DMS153 treated with DMSO at 0.1 percent for 48 hours (cell line): ENCODE data around the gene TMEM235.
"Not testable (repeated sequence)": the region's sequence is repeated elsewhere in the genome, so short reads cannot be mapped to it uniquely, and the experiment has no call there.

Experiments
- DNase-seq: peaks from one replicate; lab custom pipeline; 2025; ENCODE audit not compliant: unreplicated experiment; lab: John Stamatoyannopoulos, UW

TMEM235 gene

DNA sequence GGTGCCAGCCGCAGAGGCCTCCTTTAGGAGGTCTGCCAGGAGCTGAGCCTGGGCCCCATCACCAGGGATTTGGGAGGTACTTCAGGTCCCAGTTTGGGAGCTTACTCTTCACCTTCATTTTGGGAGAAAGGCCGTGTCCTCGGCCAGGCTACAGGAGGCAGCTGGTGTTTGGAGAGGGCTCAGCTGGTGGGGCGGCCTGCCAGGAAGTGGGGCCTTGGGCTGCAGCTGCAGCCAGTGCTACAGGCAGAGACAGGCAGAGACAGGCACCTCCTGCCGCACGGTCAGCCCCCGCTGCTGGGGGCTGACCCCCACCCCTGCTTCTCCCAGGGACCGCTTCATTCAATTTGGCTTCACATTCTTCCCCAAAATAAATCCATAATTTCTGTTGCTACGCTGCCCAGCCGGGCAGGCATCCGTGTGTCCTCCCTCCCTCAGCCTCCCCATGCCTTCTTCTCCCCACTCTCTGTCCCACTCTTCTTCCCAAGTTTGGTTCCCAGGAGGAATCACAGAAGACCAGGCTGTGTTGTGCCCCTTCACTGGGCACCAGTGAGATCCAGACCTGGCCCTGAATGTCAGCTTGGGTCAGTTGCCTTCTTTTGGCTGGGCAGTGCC is 6.1 kb downstream of the TMEM235 start:
- DNase-seq = no peak

DNA sequence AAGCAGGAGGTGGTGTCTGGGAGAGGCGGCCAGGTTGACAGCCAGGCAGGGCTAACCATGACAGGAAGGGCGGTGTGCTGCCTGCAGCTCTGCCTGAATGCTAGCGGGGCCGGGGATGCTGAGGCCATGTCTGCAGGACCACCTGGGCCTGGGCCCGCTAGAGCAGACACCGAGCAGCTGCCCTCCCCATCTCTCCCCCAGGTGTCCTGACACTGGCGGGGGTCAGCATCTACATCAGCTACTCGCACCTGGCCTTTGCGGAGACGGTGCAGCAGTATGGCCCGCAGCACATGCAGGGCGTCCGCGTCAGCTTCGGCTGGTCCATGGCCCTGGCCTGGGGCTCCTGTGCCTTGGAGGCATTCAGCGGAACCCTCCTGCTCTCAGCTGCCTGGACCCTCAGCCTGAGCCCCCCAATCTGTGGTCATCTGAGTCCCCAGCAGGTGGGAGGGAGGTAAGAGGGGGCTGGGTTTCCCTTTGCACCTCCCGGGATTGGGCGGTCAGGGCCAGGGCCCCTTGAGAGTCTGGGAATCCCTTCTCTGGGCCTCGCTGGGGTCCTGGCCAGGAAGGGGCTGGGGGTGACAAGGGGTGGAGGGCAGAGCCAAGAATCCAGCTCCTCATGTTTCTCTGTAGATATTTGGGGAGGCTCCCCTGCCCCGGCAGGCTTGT is 7.5 kb downstream of the TMEM235 start:
- DNase-seq = no peak

DNA sequence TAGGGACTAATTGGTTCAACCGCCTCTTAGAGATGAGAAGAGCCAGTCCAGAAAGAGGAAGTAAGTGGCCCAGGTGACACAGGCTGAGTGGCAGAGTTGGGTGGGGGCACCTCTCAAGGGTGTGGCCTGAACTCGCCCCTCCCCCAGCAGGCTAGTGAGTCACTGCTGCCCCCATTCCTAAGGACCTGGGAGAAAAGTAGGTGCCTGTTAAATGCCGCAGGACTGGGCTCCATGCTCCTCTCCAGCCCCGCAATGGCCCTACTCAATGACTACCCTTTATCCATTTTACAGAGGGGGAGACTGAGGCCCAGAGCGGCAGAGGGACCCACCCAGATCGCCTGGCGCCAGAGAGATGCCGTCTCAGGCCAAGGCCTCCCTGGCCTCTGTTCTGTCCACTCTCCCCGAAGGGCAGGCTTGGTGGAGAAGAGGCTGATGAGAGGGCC is 8.1 kb downstream of the TMEM235 start:
- DNase-seq = no peak

DNA sequence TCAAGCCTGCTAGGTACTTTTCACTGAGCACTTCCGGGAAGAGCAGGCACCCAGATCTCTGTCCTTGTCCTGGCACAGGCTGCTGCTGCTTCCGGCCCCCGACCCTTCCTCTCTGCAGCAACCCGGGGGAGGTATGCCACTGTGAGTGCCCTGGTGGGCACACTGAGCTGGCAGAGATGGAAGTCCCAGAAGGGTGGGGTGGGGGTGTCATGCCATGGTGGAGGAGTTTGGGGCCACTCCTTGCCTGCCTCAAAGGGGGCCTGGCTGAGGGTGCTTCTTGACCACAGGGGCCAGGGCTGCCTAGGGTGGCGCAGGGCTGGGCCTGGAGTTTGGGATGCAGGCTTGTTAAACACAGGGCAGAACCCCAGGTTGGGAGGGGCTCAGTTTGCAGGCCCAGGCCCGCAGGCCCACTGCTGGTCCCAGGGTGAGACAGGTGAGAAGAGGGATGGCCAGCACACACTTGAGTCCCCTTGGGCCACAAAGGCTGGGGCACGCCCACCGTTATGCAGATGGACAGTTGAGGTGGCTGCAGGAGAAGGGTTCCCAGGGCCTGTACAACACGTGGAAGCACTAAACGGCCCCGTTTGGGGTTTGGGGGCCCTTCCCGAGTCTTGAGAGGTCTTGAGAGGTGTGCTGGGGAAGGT is 8.7 kb downstream of the TMEM235 start:
- no peak for DNase-seq

DNA sequence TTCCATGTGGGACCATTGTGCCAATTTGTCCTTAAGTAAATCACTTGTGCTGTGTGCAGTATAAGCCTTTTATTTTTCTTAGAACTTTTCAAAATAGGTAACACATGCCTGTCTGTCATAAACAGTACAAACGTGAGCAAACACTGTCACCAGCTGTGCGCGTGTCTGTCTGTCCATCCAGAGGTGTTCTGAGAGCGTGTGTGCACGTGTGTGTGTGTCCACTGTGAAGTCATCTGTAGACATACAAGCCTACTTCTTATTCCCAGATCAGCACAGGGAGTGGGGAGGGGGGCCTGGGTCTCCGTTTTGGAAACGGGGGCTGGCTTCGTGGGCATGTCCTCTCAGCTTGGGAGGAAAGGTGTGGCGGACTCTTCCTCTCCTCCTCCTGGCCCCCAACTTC is 9.4 kb downstream of the TMEM235 start:
- no peak for DNase-seq

DNA sequence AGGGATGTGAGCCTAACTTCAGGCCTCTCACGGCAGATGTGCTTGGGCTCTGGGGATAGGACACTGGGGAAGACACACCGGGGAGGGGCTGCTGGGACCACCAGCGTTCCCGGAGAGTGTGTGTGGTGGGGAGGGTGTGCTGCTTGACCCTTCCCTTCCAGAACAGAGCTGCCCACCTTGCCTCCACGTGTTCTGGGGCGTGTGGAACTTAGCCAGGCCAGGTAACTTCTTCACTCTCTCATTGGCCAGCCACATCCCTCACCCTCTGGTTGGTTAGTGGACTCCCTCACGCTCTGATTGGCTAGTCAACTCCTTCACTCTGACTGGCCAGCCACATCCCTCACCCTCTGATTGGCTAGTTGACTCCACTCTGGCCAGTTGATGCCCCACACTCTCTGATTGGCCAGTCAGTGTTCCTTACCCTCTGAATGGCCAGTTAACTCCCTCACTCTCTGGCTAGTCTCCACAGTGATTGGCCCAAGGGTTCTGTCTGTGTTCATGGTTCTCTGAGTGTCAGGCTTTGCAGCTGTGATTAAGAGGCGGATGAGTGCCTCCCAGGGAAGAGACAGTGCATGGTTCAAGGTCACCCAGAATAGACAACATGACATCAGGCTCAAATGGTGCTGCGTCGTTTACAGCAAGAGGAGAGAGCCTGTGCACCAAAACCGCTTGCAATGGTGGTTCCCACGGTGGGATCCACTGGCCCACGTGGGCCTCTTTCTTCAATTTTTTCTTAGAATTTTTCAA is 10.0 kb downstream of the TMEM235 start:
- DNase-seq = no peak

DNA sequence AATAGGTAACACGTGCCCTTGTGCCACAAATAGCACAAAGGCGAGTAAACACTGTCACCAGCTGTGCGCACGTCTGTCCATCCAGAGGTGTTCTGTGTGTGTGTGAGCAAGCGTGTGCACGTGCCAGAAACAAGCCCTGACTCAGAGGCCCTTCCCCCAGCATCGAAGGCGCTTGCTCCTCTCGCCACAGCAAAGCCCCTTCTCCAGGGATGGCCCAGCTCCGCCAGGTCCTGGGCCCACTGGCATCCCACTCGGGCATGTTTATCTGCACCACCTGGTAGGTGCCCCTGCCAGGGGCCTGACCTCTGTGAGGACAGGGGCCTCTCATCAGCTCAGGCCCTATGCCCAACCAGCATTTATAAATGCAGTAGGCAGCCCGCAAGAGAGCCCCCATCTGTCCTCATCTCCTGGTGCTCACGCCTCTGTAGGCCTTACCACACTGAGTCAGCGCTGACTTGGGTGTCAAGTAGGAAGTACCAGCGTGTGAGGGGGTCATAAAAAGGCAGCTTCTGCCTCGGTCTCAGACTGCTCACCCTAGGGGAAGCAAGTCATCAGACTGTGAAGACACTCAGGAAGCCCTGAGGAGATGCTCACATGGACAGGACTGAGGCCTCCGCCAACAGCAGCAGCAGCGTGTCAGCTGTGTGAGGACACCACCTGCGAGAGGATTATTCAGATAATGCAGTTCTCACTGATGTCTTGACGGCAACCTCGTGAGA is 10.8 kb downstream of the TMEM235 start:
- DNase-seq = no peak

DNA sequence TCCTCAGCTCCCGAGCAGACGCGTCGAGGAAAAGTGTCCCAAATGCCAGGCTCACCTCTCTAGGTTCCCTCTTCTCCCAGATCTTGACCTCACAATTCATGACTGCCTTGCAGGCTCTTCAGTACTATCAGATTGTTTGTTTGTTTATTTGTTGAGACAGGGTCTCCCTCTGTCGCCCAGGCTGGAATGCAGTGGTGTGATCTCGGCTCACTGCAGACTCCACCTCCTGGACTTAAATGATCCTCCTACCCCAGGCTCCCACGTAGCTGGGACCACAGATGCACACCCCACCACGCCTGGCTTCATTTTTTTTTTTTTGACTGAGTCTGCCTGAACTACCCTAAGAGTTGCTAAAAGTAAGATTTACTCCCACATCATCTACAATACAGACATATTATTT is 15.9 kb downstream of the TMEM235 start:
- no peak for DNase-seq

DNA sequence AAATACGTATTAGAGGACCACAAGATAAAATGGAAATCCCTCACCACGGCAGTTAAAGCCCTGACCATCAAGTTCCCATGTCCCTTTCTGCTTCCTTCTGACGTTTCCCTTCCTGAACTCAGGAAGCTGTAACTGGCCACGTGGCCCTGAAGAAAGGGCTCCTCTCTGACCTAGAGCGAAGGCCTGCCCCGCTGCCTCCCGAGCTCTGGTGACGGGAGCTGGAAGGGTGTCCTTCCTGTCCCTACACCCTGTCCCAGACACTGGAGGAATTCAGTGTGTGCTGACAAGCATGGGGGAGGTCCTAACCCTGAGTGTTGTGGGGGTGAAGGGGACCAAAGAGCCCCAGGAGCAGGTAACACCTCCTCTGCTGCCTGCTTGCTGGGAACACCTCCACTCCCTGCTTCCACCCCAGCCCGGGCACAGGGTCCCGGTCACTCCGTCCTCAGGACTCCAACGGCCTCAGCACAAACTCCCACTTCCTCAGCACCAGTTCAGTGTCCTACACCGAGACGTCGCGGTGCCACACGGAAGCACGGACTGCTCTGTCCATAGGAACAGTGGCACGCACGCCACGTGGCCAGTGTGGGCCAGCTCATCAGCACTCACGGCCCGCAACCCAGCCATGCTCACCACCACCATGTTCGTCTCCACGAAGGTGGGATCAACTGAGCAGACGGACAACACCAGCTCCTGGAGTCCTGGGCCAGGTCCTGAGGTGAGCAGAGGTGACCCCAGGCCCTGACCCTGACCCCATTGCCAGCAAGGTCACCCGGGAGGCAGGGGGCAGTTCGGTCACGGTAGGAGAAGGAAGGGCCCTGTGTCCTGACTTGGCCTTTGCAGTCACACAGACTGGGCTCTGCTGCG is 16.9 kb downstream of the TMEM235 start:
- DNase-seq = no peak

DNA sequence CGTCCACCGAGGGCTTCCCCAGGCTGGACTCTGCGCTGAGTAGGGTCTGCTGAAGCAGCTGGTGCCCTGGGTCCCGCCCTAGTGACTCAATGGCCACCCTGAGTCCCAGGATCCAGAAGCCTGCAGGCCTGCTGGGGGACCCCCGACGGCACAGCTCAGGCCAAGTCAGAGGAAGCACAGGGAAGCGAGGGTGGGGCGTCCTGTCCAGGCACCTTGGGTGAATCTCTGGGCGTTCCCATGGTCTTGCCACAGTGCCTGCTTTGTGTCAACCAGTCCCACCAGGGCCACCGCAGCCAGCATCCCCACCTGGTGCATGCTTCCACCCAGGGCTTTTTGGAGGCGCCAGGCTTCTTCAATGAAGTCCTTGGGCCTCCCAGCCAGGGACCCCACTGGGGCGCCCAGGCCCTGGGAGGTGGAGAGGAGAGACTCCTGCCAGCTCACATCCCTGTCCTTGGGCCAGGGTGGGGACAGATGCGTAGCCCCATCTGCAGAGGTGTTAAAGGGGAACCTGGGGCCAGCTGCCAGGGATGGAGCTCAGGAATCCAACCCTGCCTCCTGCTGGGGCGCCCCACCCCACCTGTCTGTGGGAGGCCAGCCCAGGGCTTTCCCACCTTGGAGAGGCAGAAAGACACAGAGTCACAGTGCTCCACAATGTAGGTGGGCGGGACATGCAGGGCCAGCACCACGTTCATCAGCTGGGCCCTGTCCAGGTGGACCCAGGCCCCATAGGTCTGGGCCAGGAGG is 17.8 kb downstream of the TMEM235 start:
- DNase-seq = no peak

DNA sequence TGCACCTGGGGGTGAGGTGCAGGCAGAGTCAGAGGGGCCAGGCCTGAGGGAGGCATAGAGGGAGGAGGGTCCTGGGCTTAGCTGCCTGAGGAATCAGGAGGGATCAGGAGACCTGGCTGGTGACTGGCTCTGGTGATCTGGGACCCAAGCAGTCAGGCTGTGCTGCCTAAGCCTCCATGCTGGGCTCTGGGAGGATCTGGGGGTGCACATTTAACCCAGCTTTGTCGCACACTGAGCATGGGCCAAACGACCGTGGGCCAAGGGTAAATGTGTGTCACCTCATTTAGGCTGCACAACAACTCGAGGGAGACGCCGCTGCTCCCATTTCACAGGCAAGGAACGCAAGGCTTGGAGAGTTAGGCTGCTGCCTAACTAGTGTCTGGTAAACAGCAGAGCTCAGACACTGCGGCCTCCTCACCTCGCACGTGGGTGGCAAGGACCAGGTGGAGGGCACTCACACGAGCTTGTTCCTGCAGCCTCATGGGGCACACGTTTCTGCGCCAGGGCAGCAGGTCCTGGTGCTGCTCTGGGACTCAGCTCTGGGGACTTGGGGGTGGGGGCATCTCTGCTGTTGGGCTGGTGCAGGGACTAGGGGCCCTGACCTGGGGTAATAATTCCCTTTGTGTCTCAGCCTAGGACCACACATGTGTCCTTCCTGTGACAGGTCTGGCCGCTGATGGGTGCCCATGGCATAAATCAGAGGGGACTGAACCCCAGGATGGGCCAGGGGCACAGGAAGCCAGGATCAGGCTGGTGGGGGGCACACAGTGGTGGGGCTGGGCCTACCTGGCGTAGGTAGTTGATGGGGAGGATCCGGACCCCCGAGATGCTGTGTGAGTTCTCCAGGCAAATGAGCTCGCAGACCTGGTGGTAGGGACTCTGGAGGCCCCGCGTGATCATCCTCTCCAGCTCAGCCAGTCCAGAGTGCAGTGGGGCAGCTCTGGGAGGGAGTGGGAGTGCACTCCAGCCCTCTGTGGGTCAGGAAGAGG is 18.7 kb downstream of the TMEM235 start:
- no peak for DNase-seq

DNA sequence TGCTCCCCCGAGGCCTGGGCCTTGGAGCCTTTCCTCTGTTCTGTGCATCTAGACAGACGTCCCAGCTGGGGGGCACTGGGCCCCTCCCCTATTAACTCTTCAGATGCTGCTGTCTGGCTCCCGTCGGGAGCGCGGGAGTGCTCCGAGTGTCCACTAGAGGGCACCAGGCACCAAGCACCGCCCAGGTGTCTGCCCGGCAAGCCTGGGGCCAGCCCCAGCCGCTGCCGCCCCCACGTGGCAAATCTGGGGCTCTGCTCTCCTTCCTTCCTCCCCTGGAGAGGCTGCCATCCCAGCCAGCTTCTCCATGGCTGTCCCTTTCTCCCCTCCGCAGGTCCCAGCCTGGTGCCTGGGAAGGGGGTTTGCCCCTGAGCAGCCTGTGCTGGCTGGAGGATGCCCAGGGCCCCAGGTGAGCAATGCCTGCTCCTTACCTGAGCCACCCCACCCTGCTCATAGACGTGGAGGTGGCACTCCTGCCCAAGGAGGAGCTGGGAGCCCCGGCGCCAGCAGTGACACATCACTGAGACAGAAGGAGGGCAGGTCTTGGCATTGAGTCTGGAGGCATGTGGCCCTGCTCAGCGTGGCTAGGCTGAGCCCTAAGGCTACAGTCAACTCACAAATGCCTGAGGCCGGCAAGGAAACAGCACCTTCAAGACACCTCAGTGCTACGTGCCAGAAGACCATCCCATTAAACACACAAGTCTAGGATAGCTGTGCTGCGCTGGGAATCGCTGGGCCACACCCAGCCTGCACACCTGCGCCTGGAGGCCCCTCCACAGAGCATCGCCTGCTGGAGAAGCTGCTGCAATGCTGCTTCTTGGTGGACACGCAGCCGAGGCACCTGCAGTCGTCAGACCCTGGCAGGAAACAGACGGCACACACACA is 19.7 kb downstream of the TMEM235 start:
- peak; percentile 84 for DNase-seq

DNA sequence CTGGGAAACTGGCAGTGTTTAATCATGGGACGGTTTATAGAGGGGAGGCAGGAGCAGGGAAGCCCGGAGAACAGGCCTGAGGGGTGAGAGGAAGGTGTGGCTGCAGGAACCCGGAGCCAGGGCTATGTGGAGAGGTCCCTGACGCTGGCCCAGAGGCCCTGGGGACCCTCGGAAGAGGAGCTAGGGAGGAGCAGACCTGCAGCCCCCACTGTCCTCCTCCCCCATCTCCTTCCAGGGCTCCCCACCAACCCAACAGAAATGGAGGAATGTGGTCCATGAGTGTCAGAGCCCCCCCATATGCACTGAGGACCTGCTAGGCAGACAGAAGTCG is 20.3 kb downstream of the TMEM235 start:
- DNase-seq = no peak

DNA sequence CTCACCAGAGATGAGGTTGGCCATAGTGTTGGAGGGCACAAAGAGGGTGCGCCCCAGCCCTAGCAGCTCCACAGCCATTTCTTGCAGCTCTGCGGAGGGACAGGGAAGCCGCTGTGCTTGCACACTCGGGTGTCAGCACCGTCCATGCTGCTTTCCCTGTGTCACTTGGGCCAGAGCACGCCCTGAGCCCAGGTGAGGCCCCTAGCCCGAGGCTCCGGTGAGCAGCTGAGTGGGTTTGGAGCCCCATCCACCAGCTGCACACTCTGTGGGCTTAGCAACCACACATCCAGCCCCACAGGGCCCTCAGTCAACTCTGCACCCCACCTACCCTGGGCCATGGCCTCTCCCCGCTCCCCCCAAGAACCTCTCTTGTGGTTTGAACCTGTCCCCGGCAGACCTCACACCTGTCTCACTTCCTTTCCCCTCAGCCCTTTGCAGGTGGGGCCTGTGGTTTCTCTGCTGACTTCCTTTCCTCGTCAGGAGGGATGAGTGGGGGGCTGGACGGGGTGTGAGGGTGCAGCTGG is 20.7 kb downstream of the TMEM235 start:
- DNase-seq = no peak

DNA sequence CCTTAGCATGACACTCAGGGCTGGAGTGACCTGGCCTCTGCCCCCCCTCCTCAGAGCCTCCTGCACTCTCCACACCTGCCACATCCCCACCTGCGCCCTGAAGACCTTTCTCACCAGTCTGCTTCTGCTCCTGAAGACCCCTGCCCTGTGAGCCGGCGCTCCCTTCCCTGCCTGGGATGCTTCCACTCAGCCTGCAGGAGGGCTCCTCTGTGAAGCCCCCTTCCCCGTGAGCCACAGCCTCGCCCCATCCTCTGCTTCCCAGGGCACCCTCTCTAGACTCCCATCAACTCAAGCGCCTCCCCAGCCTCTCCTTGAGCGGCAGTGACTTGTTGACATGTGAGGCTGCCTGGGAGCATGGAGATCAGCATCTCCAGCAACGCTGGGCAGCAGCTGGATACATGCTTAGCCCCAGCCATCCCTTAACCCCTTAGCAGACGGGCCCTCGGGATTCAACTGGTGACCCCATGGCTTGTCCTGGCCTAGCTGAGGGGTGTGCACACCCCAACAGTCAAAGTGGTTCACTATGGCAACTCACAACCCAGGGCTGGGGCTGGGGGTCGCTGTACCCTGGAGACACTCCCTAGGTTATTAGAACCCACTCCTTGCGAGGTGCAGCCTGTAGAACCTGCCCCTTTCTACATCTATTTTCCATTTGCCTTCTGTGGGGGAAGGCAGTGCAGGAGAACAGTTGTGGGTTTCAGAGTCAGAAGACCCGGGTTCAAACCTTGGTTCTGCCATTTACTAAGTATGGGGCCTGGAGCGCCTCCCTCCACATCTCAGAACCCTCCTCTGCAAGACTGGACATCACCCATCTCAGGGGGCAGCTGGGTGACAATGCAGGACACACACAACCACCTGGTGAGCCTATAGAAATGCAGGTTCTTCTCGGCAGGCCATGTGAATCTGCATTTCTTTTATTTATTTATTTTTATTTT is 21.5 kb downstream of the TMEM235 start:
- DNase-seq = no peak

DNA sequence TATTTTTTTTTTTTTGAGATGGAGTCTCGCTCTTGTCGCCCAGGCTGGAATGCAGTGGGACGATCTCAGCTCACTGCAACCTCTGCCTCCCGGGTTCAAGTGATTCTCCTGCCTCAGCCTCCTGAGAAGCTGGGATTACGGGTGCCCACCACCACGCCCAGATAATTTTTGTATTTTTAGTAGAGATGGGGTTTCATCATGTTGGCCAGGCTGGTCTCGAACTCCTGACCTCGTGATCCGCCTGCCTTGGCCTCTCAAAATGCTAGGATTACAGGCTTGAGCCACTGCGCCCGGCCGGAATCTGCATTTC is 22.2 kb downstream of the TMEM235 start:
- DNase-seq = not testable (repeated sequence)
